ENCODE results near the gene PSMC5.

The PSMC5 gene

GRCh38 chr17:63837480-63837879, 10.2 kb downstream of the PSMC5 start:
- DNase-seq (ENCODE audit: extremely low read depth, insufficient read length) = no peak
- H3K27me3 ChIP-seq (replicated peaks; ENCODE audit: control insufficient read depth, insufficient read depth, low read length) = no peaks in the 10 kb centered on the region
- H3K36me3 ChIP-seq (ENCODE audit: control insufficient read depth, insufficient read depth, low read length) = peaks cover 33% of the 10 kb centered on the region
- H3K4me3 ChIP-seq (replicated peaks; ENCODE audit: low read depth, low read length) = no peak overlapping the region
- no peak for TF ChIP-seq CTCF (IDR thresholded peaks at IDR 0.05; ENCODE audit: insufficient read depth, low read length, poor library complexity, severe bottlenecking)

- no peak for TF ChIP-seq CTCF (IDR thresholded peaks at IDR 0.05; ENCODE audit: insufficient read depth, low read length, poor library complexity, severe bottlenecking)
- Histone ChIP-seq H3K4me3 (replicated peaks; ENCODE audit: low read depth, low read length) (no peak overlapping the region), H3K27me3 (replicated peaks; ENCODE audit: control insufficient read depth, insufficient read depth, low read length) (no peaks in the 10 kb centered on the region), H3K36me3 (ENCODE audit: control insufficient read depth, insufficient read depth, low read length) (peaks cover 28% of the 10 kb centered on the region)
- DNase-seq (ENCODE audit: extremely low read depth, insufficient read length) = no peak
Observed at GRCh38 chr17:63837962-63838600, 10.8 kb downstream of the PSMC5 start.

- no peak for TF ChIP-seq CTCF (IDR thresholded peaks at IDR 0.05; ENCODE audit: insufficient read depth, low read length, poor library complexity, severe bottlenecking)
- Histone ChIP-seq H3K27me3 (replicated peaks; ENCODE audit: control insufficient read depth, insufficient read depth, low read length) (no peaks in the 10 kb centered on the region), H3K36me3 (ENCODE audit: control insufficient read depth, insufficient read depth, low read length) (peaks cover 21% of the 10 kb centered on the region), H3K4me3 (replicated peaks; ENCODE audit: low read depth, low read length) (no peak overlapping the region)
- no peak for DNase-seq (ENCODE audit: extremely low read depth, insufficient read length)
Observed at GRCh38 chr17:63838631-63839171, 11.5 kb downstream of the PSMC5 start.

GRCh38 chr17:63840591-63841349, 13.5 kb downstream of the PSMC5 start:
- no peak for TF ChIP-seq CTCF (IDR thresholded peaks at IDR 0.05; ENCODE audit: insufficient read depth, low read length, poor library complexity, severe bottlenecking)
- H3K36me3 ChIP-seq (ENCODE audit: control insufficient read depth, insufficient read depth, low read length) = peaks cover 12% of the 10 kb centered on the region
- no peak for DNase-seq (ENCODE audit: extremely low read depth, insufficient read length)
- H3K4me3 ChIP-seq (replicated peaks; ENCODE audit: low read depth, low read length) = peak overlapping the region; percentile 89
- H3K27me3 ChIP-seq (replicated peaks; ENCODE audit: control insufficient read depth, insufficient read depth, low read length) = no peaks in the 10 kb centered on the region

GRCh38 chr17:63841350-63842172, 14.3 kb downstream of the PSMC5 start:
- Histone ChIP-seq H3K4me3 (replicated peaks; ENCODE audit: low read depth, low read length) (peak overlapping the region; percentile 89), H3K27me3 (replicated peaks; ENCODE audit: control insufficient read depth, insufficient read depth, low read length) (no peaks in the 10 kb centered on the region), H3K36me3 (ENCODE audit: control insufficient read depth, insufficient read depth, low read length) (peaks cover 10% of the 10 kb centered on the region)
- TF ChIP-seq CTCF (IDR thresholded peaks at IDR 0.05; ENCODE audit: insufficient read depth, low read length, poor library complexity, severe bottlenecking) = no peak
- peak; percentile 53 for DNase-seq (ENCODE audit: extremely low read depth, insufficient read length)
